Measurements from ENCODE around the gene NCOA1.
A peak's percentile ranks its signal among the peaks of the same experiment; 100 is the strongest.
"Not testable (repeated sequence)": the region's sequence is repeated elsewhere in the genome, so short reads cannot be mapped to it uniquely, and the experiment has no call there.

The NCOA1 gene

DNA sequence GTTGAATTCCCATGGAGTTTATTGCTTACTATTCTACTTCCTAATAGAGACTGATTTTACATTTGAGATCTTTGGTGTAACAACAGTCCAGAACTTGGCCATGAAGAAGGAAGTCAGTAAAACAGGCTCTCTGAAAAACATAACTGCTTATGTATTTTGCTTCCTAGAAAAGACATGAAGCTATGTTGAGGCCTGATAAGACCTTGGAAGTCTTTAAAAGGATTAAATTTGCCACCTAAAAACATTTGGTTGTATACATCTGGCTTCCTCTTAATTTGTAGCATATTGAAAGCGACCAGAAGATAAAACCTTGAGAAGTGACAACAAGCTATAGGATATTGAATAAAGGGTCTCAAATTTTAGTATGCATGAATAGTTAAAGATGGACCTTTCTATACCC is 265.7 kb downstream of the NCOA1 start:
- no peak for DNase-seq

DNA sequence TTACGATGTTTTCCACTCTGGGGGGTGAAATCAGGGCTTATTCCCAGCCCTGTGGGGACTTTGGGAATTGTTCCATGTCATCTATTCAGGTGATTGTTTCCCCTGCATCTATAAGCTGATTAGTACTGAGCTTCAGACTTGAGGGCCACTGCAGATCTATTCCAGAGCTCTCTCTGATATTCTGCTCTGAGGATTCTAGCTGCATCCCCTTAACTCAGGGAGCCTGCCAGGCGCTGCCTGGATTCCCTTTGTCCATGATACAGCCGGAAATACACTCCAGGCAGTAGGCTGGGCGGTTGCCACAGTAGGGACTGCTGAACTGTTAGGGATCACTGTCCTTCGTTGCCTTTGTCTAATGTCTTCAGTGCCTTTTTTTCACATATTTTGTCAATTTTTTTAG is 270.8 kb downstream of the NCOA1 start:
- DNase-seq = no peak

DNA sequence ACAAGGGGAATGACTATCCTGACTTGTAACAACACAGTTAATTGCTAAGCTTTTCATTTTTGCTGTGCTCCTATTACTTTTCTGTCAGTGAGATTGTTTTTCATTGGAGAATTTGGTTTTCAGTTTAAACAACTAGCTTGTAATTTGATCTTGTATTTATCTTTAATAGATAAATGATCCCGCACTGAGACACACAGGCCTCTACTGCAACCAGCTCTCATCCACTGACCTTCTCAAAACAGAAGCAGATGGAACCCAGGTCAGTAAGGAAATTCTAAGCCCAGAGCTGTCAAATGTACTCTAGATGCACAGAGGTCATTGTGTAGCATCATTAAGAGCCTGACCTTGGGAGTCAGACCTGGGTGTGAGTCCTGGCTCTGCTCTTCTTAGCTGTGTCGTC is 271.5 kb downstream of the NCOA1 start:
- no peak for DNase-seq

DNA sequence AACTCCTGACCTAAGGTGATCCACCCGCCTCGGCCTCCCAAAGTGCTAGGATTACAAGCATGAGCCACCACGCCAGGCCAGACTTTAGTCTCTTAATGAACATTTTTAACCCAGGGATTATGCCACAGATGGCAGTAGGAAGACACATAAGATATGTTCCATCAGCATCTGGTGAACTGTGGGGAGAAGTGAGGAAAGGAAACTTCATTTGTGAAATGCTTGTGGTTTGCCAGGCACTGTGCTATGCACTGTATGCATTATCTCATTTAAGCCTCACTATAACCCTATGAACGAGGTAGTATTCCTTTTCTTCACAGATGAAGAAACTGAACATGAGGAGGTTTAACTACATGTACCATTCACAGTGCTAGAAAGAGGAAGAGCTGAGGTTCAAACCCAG is 272.8 kb downstream of the NCOA1 start:
- DNase-seq = no peak

DNA sequence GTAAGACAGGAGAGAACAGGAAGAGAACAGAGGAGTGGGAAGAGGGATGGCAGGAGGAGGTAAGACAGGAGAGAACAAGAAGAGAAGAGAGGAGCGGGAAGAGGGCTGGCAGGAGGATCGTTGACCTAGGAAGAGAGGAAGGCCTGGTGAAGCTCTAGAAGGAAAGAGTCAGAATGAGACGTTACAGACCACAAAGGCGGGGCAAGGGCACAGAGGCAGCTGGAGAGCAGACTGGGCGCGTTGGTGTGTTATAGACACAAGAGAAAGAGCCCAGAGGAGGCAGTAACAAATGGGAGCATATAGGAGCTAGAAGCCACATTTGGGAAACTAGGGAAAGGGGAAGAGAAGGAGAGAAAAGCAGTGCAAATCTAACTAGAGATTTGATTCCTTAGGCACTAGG is 275.6 kb downstream of the NCOA1 start:
- DNase-seq = no peak

DNA sequence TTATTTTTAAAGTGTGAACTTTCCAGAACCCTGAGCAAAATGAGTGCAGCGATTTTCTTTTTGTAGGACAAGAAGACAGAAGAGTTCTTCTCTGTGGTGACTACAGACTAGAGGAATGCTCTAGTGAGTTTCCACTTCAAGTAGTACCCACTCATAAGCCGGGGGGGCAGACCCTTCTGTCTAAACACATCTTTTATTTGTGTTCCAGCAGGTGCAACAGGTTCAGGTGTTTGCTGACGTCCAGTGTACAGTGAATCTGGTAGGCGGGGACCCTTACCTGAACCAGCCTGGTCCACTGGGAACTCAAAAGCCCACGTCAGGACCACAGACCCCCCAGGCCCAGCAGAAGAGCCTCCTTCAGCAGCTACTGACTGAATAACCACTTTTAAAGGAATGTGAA is 277.0 kb downstream of the NCOA1 start:
- no peak for DNase-seq

DNA sequence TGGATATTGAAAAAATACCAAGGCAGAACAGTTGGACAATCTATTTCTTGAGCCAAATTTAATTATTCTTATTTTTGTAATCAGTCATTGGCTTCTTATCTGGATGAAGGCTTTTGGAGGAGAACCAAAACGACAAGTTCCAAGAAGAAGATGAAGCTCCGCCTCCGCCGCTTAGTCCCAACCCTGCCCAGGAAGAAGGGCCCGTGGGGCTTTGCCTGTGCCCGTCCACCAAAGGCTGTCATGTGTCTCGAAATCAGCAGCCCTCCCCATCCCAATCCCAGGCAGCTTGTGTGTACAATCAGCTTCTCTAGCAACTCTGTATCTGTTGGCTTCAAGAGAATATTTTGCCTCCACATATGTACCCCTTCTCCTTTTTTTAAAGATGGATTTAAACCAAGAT is 277.5 kb downstream of the NCOA1 start:
- DNase-seq = no peak

DNA sequence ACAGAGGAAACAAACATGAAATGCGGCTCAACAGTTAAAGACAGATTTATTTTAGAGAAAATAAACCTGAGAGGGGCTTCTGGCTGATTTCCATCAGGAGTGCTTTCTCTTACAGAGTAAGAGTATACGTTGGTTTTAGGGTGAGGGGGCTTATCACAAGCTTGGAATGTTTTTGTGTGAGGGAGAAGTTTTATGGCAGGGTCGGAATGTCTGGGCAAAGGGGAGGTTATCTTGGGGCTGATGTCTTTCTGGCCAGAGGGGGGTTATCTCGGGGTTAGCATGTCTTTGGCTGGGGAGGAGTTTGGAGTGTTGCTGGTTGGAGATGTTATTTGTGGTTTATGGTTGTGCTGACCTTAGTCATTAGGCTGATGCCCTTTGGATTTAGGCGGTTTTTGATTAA is 280.0 kb downstream of the NCOA1 start:
- DNase-seq = no peak

DNA sequence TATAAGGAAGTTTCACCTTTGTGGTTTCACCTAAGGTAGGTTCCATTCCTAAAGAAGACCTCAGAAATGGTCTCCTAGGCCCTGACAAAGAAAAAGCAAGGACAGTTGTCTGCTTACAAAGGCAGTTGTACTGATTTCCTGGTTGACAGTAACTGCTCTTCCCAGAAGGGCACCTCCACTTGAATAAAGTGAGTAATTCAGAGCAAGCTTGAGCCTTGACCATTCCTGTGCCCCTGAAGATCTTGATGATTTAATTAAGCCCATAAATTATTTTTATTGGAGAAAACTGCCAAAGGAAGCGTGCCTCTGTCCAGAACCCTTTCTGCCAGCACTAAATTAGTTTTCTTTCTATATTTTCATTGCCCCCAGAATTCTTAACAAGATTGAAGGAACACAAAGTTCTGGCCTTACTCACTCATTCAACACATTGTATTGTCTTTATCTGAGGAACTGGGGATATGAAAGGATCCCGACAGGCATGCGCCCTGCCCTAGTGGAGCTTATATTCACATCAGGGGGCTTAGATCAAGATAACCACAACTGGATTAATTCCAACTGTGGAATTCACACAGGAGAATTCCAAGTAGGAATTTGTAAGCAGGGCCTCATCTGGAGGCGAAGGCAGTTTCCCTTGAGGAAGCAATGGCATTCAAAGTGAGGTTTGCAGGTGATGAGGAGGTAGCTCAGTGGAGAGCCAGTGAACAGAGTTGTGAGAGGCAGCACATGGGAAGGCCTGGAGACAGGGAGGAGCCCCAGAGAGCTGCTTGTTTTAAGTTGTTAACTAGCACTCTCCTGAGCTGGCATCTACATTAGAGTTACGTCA is 280.9 kb downstream of the NCOA1 start:
- no peak for DNase-seq

DNA sequence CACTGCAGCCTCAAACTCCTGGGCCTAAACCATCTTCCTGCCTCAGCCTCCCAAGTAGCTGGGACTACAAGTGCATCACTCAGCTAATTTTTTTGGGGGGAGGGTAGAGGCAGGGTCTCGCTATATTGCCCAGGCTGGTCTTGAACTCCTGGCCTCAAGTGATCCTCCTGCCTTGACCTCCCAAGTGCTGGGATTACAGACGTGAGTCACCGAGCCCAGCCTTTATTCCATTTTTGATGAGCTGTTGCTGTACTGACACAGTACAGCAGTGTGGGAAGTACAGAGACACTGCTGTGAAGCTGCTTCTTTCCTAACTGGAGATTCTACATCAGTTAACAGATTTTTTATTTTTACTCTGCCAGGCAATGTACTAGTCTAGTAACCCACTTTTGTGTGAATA is 283.3 kb downstream of the NCOA1 start:
- no peak for DNase-seq

DNA sequence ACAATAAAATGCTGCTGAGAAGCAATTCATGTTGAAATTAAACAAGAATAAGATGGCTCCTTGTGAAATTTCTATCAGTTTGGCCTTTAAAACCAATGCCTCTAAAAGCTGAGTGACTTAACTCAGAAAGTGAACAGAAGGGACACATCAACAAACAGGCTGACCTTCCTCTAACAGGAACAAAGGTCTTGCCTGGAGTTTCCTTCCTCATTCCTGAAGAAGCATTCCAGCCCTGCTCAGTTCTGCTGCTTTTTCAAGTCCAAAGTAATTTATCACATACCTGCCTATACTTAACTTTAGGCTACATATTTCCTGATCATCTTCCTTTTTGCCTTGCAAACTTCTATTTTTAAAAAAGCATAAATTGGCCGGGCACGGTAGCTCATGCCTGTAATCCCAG is 288.1 kb downstream of the NCOA1 start:
- DNase-seq = no peak

DNA sequence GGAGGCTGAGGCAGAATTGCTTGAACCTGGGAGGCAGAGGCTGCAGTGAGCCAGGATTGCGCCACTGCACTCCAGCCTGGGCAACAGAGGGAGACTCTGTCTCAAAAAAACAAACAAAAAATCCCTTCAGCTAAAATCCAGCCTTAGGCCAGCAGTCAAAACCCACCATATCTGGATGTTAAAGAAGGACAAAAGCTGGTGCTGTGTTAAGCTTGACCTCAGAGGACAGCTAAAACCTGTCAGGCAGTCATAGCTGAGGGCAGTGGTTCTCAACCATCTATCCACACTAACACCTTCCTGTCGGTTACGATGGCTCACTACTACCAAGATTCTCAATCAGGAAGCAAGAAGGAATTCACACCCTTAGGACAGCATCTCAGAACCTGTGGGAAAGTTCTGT is 292.6 kb downstream of the NCOA1 start:
- DNase-seq = no peak

DNA sequence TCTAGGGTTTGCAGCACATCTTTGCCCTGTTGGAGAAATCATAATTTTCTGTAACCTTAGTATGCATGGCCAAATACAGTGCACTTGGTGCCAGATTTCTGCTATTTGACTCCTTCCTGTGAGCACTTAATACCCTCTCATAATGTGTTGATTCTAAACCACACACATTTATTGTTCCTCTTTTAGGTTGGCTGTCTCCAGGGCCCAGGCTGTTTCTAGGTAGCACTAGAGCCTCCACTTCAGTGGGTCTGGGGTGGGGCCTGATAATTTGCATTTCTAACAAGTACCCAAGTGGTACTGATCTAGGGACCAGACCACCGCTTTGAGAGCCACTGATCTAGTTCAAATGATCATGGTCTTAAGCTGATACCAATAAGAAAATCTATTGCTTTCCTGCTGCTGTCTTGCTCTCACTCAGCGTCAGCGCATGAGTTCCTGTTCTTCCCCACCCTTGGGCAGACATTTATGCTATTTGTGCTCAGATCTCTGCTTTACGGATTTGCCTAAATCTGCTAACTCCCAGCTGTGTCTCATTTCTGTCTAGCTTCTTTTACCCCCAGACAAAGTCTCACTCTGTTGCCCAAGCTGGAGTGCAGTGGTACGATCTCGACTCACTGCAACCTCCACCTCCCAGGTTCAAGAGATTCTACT is 294.7 kb downstream of the NCOA1 start:
- DNase-seq = no peak

DNA sequence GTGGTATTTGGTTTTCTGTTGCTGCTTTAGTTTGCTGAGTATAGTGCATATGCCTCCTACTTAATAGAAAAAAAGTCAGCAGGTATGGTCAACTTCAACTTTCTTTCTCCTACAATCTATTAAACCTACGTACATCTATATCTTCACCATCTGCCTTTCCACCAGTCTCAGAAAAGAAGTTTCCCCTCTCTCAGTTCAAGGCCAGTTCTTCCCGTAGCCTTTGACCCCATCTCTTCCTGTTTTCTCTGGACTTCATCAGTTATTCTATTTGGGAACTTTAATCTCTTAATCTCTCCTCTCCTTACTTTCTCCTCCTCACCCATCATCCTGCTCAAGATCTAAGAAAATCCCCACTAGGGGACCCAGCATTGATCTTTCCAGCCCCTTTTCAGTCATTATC is 296.5 kb downstream of the NCOA1 start:
- DNase-seq = no peak

DNA sequence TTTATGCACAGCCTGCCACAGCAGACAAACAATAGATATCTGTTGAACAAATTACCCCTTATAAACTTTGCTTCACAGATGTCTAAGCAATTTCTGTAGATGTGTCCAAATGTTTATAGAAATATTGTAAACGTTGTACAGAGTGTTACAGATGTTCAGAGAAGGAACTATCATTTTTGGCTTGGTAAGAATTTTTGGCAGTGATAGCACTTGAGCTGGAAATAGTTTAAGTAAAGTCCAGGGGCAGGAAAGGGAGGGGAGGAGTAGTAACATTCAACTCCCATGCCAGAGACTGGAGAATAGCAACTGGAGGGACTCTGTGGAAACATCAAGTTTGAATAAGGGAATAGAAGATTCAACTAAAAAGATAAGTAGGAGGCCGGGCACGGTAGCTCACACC is 297.8 kb downstream of the NCOA1 start:
- no peak for DNase-seq

DNA sequence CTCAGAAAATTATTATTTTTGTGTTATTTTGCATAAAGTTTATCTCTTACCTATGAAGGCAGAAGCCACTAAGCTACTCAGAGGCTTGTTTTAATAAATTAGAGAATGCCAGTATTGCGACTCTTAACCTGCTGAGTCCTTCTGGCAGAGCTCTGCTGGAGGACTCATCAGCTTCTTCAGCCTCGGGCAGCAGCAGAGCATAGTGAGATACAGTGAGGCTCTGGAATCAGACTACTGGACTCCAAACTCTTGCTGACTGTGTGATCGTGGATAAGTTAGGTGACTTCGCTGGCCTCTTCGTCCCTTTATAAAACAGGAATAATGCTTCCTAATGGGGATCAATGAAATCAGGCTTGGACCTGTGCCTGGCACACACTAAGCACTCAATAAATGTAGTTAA is 300.4 kb downstream of the NCOA1 start:
- no peak for DNase-seq

DNA sequence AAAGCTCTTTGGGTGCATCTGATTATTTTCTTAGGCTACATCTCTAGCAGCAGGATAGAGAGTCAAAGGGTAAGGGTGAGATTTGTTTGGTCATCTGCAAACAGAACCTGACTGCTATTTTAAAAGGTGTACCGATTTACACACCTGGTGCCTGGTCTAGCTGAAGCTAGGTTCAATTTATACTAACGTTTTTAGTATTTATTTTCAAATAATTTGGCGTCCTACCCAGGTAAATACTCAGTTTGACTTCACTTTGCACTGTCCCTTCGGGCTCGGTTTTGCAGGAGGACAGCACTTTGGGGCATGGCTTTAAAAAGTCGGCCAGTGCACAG is 301.5 kb downstream of the NCOA1 start:
- no peak for DNase-seq

DNA sequence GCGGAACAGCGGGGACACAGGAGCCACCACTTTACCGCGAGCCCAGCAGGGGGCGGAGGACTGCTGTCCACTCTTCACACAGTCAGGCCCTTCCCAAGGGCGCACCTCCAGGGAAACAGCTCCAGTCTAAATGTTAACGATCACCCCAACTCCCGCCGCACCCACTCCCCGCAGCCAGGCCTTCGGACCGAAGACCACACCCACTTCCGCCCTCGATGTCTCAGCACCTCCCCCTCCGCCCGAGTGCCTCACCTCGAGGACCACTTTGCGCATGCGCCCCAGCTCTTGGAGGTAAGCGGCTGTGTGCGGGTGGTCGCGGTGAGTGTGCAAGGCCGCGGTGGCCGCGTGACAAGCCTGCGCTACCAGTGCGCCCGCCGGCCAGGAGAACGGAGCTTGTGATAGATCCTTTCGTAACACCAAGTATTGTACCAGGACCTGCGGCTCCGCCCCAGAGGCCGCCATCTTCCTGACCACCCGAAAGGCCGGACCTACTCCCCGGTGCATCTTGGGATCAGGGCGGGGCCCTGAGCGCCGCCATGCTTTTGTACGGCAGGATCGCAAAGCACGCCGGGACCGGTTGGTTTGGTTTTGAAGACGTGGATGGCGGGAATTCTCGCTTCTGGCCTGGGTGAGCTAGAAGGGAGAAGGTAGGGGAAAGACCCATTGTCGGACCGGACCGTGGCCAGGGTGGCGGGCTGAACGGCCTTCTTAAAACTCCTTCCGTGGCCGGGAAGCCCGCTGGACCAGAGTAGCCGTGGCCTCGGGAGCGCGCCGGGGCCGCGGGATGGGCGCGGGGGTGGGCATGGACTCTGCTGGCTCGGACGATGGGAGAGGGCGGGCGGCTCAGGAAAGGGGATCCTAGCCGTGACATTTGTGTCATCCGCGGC is 302.1 kb downstream of the NCOA1 start, which contains the start of the genes CENPO and PTRHD1:
TSS of gene CENPO (plus strand) at position 552 of the 887 bp plus-strand sequence. CDS start 495 bp downstream, outside the sequence.
TSS of gene PTRHD1 (minus strand) at position 518 of the 887 bp plus-strand sequence. CDS start at position 504, 14 bp downstream.
- DNase-seq = peak; percentile 89 to 96

DNA sequence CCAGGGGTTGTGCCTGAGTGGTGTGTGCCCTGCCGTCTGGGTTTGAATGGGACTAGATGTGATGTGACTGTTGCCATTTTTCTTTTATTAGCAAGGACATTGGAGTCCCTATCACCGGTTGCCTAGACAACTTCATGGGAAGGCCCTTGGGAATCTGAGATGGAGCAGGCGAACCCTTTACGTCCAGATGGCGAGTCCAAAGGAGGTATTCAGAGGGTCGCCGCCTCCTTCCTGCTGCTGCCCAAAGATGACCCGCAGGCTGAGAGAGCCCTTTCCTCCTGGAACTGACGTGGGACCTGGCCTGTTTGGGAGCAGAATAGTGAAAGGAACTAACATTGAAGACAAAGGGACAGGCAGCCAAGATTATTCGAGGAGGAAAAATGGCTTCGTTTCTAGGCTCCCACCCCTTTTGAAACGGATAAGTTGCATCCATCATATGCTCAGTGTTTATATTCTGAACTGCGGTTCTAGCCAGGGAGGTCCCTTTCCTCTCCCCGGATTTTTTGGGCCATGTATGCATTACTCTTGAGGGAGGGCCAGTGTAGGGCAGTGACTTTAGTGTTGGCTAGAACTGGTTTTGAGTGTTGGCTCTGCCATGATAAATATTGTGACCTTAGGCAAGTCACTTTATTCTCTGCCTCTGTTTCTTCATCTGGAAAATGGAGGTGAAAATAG is 302.8 kb downstream of the NCOA1 start:
- DNase-seq = no peak

DNA sequence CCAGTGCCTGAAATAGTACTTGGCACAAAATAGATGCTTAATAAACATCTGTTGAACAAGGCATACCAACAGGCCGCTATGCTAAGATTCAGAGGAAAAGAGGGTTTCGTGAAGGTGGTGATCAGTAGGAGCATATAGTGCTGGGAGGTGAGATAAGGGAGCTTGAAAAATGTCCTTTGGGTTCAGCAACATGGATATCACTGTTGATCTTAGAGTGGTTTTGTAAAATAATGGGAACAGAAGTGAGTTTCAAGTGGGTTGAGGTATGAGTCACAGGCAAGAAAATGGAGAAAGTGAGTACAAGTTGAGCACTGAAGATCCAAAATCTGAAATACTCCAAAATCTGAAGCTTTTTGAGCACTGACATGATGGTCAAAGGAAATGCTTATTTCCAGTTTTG is 306.6 kb downstream of the NCOA1 start:
- no peak for DNase-seq

DNA sequence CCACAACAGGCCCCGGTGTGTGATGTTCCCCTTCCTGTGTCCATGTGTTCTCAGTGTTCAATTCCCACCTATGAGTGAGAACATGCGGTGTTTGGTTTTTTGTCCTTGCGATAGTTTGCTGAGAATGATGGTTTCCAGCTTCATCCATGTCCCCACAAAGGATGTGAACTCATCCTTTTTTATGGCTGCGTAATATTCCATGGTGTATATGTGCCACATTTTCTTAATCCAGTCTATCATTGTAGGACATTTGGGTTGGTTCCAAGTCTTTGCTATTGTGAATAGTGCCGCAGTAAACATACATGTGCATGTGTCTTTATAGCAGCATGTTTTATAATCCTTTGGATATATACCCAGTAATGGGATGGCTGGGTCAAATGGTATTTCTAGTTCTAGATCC is 309.4 kb downstream of the NCOA1 start:
- not testable (repeated sequence) for DNase-seq

DNA sequence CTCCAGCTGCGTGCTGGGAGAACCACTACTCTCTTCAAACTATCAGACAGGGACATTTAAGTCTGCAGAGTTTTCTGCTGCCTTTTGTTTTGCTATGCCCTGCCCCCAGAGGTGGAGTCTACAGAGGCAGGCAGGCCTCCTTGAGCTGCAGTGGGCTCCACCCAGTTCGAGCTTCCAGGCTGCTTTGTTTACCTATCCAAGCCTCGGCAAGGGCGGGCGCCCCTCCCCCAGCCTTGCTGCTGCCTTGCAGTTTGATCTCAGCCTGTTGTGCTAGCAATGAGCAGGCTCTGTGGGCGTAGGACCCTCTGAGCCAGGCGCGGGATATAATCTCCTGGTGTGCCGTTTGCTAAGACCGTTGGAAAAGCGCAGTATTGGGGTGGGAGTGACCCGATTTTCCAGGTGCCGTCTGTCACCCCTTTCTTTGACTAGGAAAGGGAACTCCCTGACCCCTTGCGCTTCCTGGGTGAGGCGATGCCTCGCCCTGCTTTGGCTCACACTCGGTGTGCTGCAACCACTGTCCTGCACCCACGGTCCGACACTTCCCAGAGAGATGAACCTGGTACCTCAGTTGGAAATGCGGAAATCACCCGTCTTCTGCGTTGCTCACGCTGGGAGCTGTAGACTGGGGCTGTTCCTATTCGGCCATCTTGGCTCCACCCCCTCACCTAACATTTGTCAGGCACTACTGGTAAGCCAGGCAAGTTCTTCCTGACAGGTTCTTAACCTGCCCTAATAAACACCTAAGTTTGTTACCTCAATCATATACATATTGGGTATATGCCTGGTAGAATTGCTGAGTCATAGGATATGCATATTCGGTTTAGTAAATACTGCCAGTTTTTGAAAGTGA is 315.0 kb downstream of the NCOA1 start:
- not testable (repeated sequence) for DNase-seq
